Astrocyte (in vitro differentiated cells and primary cell): Measurements from ENCODE around the gene SNRPF.

Source experiments
- CTCF ChIP-seq: IDR thresholded peaks from 2 replicates; pipeline ENCODE4 v1.5.1; 2011; ENCODE audit warnings: low read depth, mild to moderate bottlenecking, inconsistent platforms, low read length, moderate library complexity; ENCODE audit not compliant: insufficient read depth
- EZH2 ChIP-seq: IDR thresholded peaks from 2 replicates; pipeline ENCODE4 v1.6.1; 2012; ENCODE audit warnings: mild to moderate bottlenecking, low read length, inconsistent platforms; ENCODE audit not compliant: insufficient read depth

DNA sequence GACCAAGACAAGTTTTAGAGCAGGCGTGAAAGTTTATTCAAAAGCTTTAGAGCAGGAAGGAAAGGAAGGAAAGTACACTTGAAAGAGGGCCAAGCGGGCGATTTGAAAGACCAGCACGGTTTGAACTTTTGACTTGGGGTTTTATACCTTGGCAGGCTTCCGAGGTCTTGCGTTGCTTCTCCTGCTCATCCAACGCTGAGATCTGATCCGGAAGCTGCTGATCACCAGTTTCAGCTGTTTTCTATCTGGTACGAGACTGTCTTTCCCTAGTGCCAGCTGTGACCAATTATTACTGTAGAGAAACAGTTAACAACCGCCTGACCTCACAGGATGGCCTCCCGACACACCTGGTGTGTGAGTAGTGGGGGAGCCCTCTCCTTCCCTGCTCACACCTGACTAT, 20.6 kb upstream of the SNRPF start:
- TF ChIP-seq CTCF (no peak), EZH2 (no peak)
